SK-N-SH (cell line): ENCODE measurements around the gene PFDN1.

Experiments
- CHD2 ChIP-seq: fragments of 150-350 bp; IDR thresholded peaks from 2 replicates; pipeline ENCODE4 v1.6.1; 2018; ENCODE audit warnings: low read length; ENCODE audit not compliant: partially characterized antibody
- EP300 ChIP-seq, 2 experiments: IDR thresholded peaks; 2 replicates each; pipeline versions ENCODE4 v1.4.0 to v1.6.1; 2012; ENCODE audit warnings: borderline replicate concordance in 1 of 2, low read depth in 1 of 2, low read length in 1 of 2
- FOXM1 ChIP-seq: IDR thresholded peaks from 2 replicates; pipeline ENCODE4 v1.4.0; 2012; ENCODE audit warnings: low read depth, mild to moderate bottlenecking
- GATA2 ChIP-seq: sonication (generic); formaldehyde crosslinking; IDR thresholded peaks from 2 replicates; pipeline ENCODE4 v1.5.0; 2020; ENCODE audit warnings: mild to moderate bottlenecking, missing genetic modification reagents
- MEF2A ChIP-seq: IDR thresholded peaks from 2 replicates; pipeline ENCODE4 v1.4.0; 2012; ENCODE audit warnings: low read depth, borderline replicate concordance
- POLR2AphosphoS5 ChIP-seq: IDR thresholded peaks from 2 replicates; pipeline ENCODE4 v1.6.1; 2012; ENCODE audit warnings: low read depth, low read length
- SIN3A ChIP-seq: IDR thresholded peaks from 2 replicates; pipeline ENCODE4 v1.6.1; 2012; ENCODE audit warnings: low read depth, mild to moderate bottlenecking, low read length, moderate library complexity, borderline replicate concordance
- SMC3 ChIP-seq: IDR thresholded peaks from 2 replicates; pipeline ENCODE4 v1.6.1; 2012; ENCODE audit warnings: low read depth, low read length, improper control_type of control experiment
- TAF1 ChIP-seq: IDR thresholded peaks from 2 replicates; pipeline ENCODE4 v1.6.1; 2012; ENCODE audit warnings: low read depth, mild to moderate bottlenecking, low read length, moderate library complexity, borderline replicate concordance
- TCF12 ChIP-seq: IDR thresholded peaks from 2 replicates; pipeline ENCODE4 v1.4.0; 2012
- USF2 ChIP-seq: fragments of 150-350 bp; IDR thresholded peaks from 2 replicates; pipeline ENCODE4 v1.6.1; 2017; ENCODE audit warnings: antibody characterized with exemption, low read length, low read depth, borderline replicate concordance
- ZBTB33 ChIP-seq: IDR thresholded peaks from 2 replicates; pipeline ENCODE4 v1.4.0; 2012; ENCODE audit warnings: low read depth, borderline replicate concordance
- TF ChIP-seq, protein P1 (sequence below): fragments of 200-600 bp; sonication (generic); IDR thresholded peaks from 2 replicates; pipeline ENCODE4 v1.6.1; 2017; ENCODE audit warnings: antibody characterized with exemption, mild to moderate bottlenecking, moderate library complexity
- TF ChIP-seq, protein P2 (sequence below): IDR thresholded peaks from 2 replicates; pipeline ENCODE4 v1.6.1; 2012; ENCODE audit warnings: mild to moderate bottlenecking, low read depth, low read length, moderate library complexity

- TF ChIP-seq, protein P1, sequence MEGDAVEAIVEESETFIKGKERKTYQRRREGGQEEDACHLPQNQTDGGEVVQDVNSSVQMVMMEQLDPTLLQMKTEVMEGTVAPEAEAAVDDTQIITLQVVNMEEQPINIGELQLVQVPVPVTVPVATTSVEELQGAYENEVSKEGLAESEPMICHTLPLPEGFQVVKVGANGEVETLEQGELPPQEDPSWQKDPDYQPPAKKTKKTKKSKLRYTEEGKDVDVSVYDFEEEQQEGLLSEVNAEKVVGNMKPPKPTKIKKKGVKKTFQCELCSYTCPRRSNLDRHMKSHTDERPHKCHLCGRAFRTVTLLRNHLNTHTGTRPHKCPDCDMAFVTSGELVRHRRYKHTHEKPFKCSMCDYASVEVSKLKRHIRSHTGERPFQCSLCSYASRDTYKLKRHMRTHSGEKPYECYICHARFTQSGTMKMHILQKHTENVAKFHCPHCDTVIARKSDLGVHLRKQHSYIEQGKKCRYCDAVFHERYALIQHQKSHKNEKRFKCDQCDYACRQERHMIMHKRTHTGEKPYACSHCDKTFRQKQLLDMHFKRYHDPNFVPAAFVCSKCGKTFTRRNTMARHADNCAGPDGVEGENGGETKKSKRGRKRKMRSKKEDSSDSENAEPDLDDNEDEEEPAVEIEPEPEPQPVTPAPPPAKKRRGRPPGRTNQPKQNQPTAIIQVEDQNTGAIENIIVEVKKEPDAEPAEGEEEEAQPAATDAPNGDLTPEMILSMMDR: no peak
- TF ChIP-seq EP300 (IDR thresholded peaks at IDR 0.05; ENCODE audit: borderline replicate concordance in 1 of 2, low read depth in 1 of 2, low read length in 1 of 2) (no peak), MEF2A (no peak), TAF1 (no peak), SMC3 (no peak), SIN3A (no peak), POLR2AphosphoS5 (no peak), CHD2 (no peak), USF2 (no peak), ZBTB33 (no peak), TCF12 (no peak), FOXM1 (no peak), GATA2 (CRISPR knock-in tag) (no peak)
- TF ChIP-seq, protein P2, sequence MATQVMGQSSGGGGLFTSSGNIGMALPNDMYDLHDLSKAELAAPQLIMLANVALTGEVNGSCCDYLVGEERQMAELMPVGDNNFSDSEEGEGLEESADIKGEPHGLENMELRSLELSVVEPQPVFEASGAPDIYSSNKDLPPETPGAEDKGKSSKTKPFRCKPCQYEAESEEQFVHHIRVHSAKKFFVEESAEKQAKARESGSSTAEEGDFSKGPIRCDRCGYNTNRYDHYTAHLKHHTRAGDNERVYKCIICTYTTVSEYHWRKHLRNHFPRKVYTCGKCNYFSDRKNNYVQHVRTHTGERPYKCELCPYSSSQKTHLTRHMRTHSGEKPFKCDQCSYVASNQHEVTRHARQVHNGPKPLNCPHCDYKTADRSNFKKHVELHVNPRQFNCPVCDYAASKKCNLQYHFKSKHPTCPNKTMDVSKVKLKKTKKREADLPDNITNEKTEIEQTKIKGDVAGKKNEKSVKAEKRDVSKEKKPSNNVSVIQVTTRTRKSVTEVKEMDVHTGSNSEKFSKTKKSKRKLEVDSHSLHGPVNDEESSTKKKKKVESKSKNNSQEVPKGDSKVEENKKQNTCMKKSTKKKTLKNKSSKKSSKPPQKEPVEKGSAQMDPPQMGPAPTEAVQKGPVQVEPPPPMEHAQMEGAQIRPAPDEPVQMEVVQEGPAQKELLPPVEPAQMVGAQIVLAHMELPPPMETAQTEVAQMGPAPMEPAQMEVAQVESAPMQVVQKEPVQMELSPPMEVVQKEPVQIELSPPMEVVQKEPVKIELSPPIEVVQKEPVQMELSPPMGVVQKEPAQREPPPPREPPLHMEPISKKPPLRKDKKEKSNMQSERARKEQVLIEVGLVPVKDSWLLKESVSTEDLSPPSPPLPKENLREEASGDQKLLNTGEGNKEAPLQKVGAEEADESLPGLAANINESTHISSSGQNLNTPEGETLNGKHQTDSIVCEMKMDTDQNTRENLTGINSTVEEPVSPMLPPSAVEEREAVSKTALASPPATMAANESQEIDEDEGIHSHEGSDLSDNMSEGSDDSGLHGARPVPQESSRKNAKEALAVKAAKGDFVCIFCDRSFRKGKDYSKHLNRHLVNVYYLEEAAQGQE: no peak
Measured at GRCh38 chr5:140265845-140266244, 37.1 kb downstream of the PFDN1 start.
